Measurements from ENCODE around the gene ADD2.
"Not testable (repeated sequence)": the region's sequence is repeated elsewhere in the genome, so short reads cannot be mapped to it uniquely, and the experiment has no call there.

The ADD2 gene

GRCh38 chr2:70748002-70748784 is 19.8 kb downstream of the ADD2 start:
- DNase-seq: no peak

GRCh38 chr2:70747284-70747683 is 20.7 kb downstream of the ADD2 start:
- DNase-seq: no peak

- DNase-seq: no peak
These were observed 21.7 kb downstream of the ADD2 start for GRCh38 chr2:70746094-70746974.

- DNase-seq: no peak
These were observed 22.6 kb downstream of the ADD2 start for GRCh38 chr2:70745276-70745825.

GRCh38 chr2:70744397-70744796 is 23.6 kb downstream of the ADD2 start:
- no peak for DNase-seq

- DNase-seq: no peak
These were observed 24.3 kb downstream of the ADD2 start for GRCh38 chr2:70743677-70744076.

- DNase-seq: no peak
These were observed 24.9 kb downstream of the ADD2 start for GRCh38 chr2:70743068-70743467.

- DNase-seq: not testable (repeated sequence)
These were observed 28.5 kb downstream of the ADD2 start for GRCh38 chr2:70739492-70739891.

- no peak for DNase-seq
These were observed 29.8 kb downstream of the ADD2 start for GRCh38 chr2:70738159-70738558.

- DNase-seq: no peak
These were observed 32.9 kb downstream of the ADD2 start for GRCh38 chr2:70735071-70735470.

GRCh38 chr2:70733646-70734180 is 34.3 kb downstream of the ADD2 start:
- DNase-seq: no peak

- DNase-seq: no peak
These were observed 35.0 kb downstream of the ADD2 start for GRCh38 chr2:70732766-70733645.

GRCh38 chr2:70730730-70731129 is 37.3 kb downstream of the ADD2 start:
- no peak for DNase-seq

- no peak for DNase-seq
These were observed 38.4 kb downstream of the ADD2 start for GRCh38 chr2:70729647-70730046.

GRCh38 chr2:70728128-70728527 is 39.9 kb downstream of the ADD2 start:
- DNase-seq: no peak

- DNase-seq: no peak
These were observed 40.9 kb downstream of the ADD2 start for GRCh38 chr2:70726947-70727725.

GRCh38 chr2:70725505-70725904 is 42.5 kb downstream of the ADD2 start:
- DNase-seq: no peak

GRCh38 chr2:70724366-70724765 is 43.6 kb downstream of the ADD2 start:
- no peak for DNase-seq

- DNase-seq: no peak
These were observed 44.6 kb downstream of the ADD2 start for GRCh38 chr2:70723286-70723885.

- no peak for DNase-seq
These were observed 47.9 kb downstream of the ADD2 start for GRCh38 chr2:70720124-70720523.

GRCh38 chr2:70719231-70719630 is 48.8 kb downstream of the ADD2 start:
- DNase-seq: no peak

All from stimulated activated naive CD4-positive, alpha-beta T cell (primary cell).